Spinal cord (tissue), 10 donors: Measurements from ENCODE around the gene SFRP2. TPM values are rescaled to one million over a fixed set of nuclear protein-coding genes. Genes with fewer than 3 reads are reported as not detected.

Experiments used
- DNase-seq, 6 donors: peaks; one replicate each; pipeline versions ENCODE4 v3.0.0 to v3.0.0-alpha.2; 2013 to 2015; ENCODE audit warnings: low spot score in 6 of 6, low read depth in 4 of 6
- H3K27ac ChIP-seq: one replicate; pipeline ENCODE4 v1.5.1; 2013; ENCODE audit warnings: low read depth, low read length, control low read depth
- H3K27me3 ChIP-seq: one replicate; pipeline ENCODE4 v1.6.1; 2013; ENCODE audit warnings: low read length; ENCODE audit not compliant: control insufficient read depth, insufficient read depth
- H3K36me3 ChIP-seq: one replicate; pipeline ENCODE4 v1.6.1; 2013; ENCODE audit warnings: low read length; ENCODE audit not compliant: control insufficient read depth, insufficient read depth
- H3K4me1 ChIP-seq: one replicate; pipeline ENCODE4 v1.6.1; 2013; ENCODE audit warnings: low read length; ENCODE audit not compliant: control insufficient read depth, insufficient read depth
- H3K4me3 ChIP-seq: one replicate; pipeline ENCODE4 v1.5.1; 2013; ENCODE audit warnings: low read depth, low read length, control low read depth
- H3K9me3 ChIP-seq: one replicate; pipeline ENCODE4 v1.6.1; 2013; ENCODE audit warnings: low read length; ENCODE audit not compliant: control insufficient read depth, insufficient read depth
- WGBS: methylation state at CpG from one replicate; pipeline ENCODE4 v1.1.5; 2013; ENCODE audit warnings: missing lambda C conversion rate; ENCODE audit not compliant: insufficient coverage; 5-methylcytosine and 5-hydroxymethylcytosine counted together
- polyA plus RNA-seq, 2 donors: library from polyadenylated mRNA; unstranded; fragments of 120-200 nt; gene quantifications; one replicate each; pipeline ENCODE4 v1.2.1, GENCODE V29; 2013; ENCODE audit not compliant: insufficient read length in 2 of 2
- total RNA-seq, 2 donors: library from RNA; depleted of rRNA in 1 of 2; stranded (reverse); fragments of 120-200 nt in 1 of 2; fragments of >200 nt in 1 of 2; gene quantifications; one replicate each; pipeline versions ENCODE4 v1.2.3 to v1.2.4, GENCODE V29; 2013 to 2014
- donor health status: healthy.

The SFRP2 gene
- total and polyA plus RNA-seq, 4 donors, result 25.6 to 66.5 (median 36.6) TPM

- Histone ChIP-seq H3K27me3 (no peaks in the 10 kb centered on the region), H3K4me3 (no peak overlapping the region), H3K9me3 (no peaks in the 10 kb centered on the region), H3K36me3 (peaks cover 2% of the 10 kb centered on the region), H3K27ac (no peak overlapping the region), H3K4me1 (no peaks in the 10 kb centered on the region)
- WGBS, result 100% methylated on average over 2 of the region's 2 CpGs
- no peak for DNase-seq
Observed at GRCh38 chr4:153780221-153780620, 8.7 kb downstream of the SFRP2 start.

- no CpG with 5 or more reads among the region's 1 CpG for WGBS
- DNase-seq, result no peak
- no peaks in the 10 kb centered on the region for H3K27me3 ChIP-seq
- no peak overlapping the region for H3K27ac ChIP-seq
- H3K4me3 ChIP-seq, result no peak overlapping the region
- H3K4me1 ChIP-seq, result no peaks in the 10 kb centered on the region
- H3K9me3 ChIP-seq, result no peaks in the 10 kb centered on the region
- H3K36me3 ChIP-seq, result peaks cover 2% of the 10 kb centered on the region
Observed at GRCh38 chr4:153778383-153778782, 10.5 kb downstream of the SFRP2 start.

- Histone ChIP-seq H3K36me3 (peaks cover 2% of the 10 kb centered on the region), H3K4me3 (no peak overlapping the region), H3K4me1 (no peaks in the 10 kb centered on the region), H3K27ac (no peak overlapping the region), H3K27me3 (no peaks in the 10 kb centered on the region), H3K9me3 (no peaks in the 10 kb centered on the region)
- DNase-seq, result no peak
Observed at GRCh38 chr4:153777421-153777820, 11.5 kb downstream of the SFRP2 start.

GRCh38 chr4:153776601-153777000 is 12.3 kb downstream of the SFRP2 start:
- Histone ChIP-seq H3K27ac (no peak overlapping the region), H3K27me3 (no peaks in the 10 kb centered on the region), H3K36me3 (peaks cover 2% of the 10 kb centered on the region), H3K4me1 (no peaks in the 10 kb centered on the region), H3K4me3 (no peak overlapping the region), H3K9me3 (no peaks in the 10 kb centered on the region)
- WGBS, result 93% methylated on average over 3 of the region's 3 CpGs
- DNase-seq, result no peak

- Histone ChIP-seq H3K36me3 (no peaks in the 10 kb centered on the region), H3K9me3 (no peaks in the 10 kb centered on the region), H3K4me1 (no peaks in the 10 kb centered on the region), H3K27ac (no peak overlapping the region), H3K27me3 (no peaks in the 10 kb centered on the region), H3K4me3 (no peak overlapping the region)
- WGBS, result 97% methylated on average over 2 of the region's 2 CpGs
- no peak for DNase-seq
Observed at GRCh38 chr4:153773236-153773690, 15.6 kb downstream of the SFRP2 start.

GRCh38 chr4:153771046-153771445 is 17.8 kb downstream of the SFRP2 start:
- Histone ChIP-seq H3K27me3 (no peaks in the 10 kb centered on the region), H3K27ac (no peak overlapping the region), H3K9me3 (no peaks in the 10 kb centered on the region), H3K4me3 (no peak overlapping the region), H3K36me3 (no peaks in the 10 kb centered on the region), H3K4me1 (no peaks in the 10 kb centered on the region)
- DNase-seq, result no peak

- Histone ChIP-seq H3K36me3 (no peaks in the 10 kb centered on the region), H3K27me3 (no peaks in the 10 kb centered on the region), H3K9me3 (no peaks in the 10 kb centered on the region), H3K4me1 (no peaks in the 10 kb centered on the region), H3K27ac (no peak overlapping the region), H3K4me3 (no peak overlapping the region)
- DNase-seq, result no peak
- 100% methylated on average over 2 of the region's 6 CpGs for WGBS
Observed at GRCh38 chr4:153766758-153767157, 22.1 kb downstream of the SFRP2 start.

- H3K27ac ChIP-seq, result no peak overlapping the region
- WGBS, result 81% methylated on average over 7 of the region's 8 CpGs
- no peaks in the 10 kb centered on the region for H3K36me3 ChIP-seq
- H3K4me1 ChIP-seq, result no peaks in the 10 kb centered on the region
- H3K4me3 ChIP-seq, result no peak overlapping the region
- H3K27me3 ChIP-seq, result no peaks in the 10 kb centered on the region
- H3K9me3 ChIP-seq, result no peaks in the 10 kb centered on the region
- DNase-seq, result no peak
Observed at GRCh38 chr4:153765894-153766293, 23.0 kb downstream of the SFRP2 start.

GRCh38 chr4:153764601-153765368 is 24.1 kb downstream of the SFRP2 start:
- Histone ChIP-seq H3K36me3 (no peaks in the 10 kb centered on the region), H3K9me3 (no peaks in the 10 kb centered on the region), H3K4me3 (no peak overlapping the region), H3K27ac (no peak overlapping the region), H3K27me3 (no peaks in the 10 kb centered on the region), H3K4me1 (peaks cover 6% of the 10 kb centered on the region)
- 15% methylated on average over 3 of the region's 5 CpGs for WGBS
- peak in 1 of 6 donors; percentile 52 for DNase-seq

GRCh38 chr4:153763404-153763803 is 25.5 kb downstream of the SFRP2 start:
- Histone ChIP-seq H3K27me3 (peaks cover 3% of the 10 kb centered on the region), H3K4me1 (peaks cover 15% of the 10 kb centered on the region), H3K9me3 (no peaks in the 10 kb centered on the region), H3K4me3 (no peak overlapping the region), H3K27ac (no peak overlapping the region), H3K36me3 (no peaks in the 10 kb centered on the region)
- 80% methylated on average over 1 of the region's 1 CpG for WGBS
- peak in 1 of 6 donors; percentile 28 for DNase-seq
